MG63 (cell line): ENCODE results near the gene CCDC107. TPM values are rescaled to one million over a fixed set of nuclear protein-coding genes. Genes with fewer than 3 reads are reported as not detected.
"Not testable (repeated sequence)": the region's sequence is repeated elsewhere in the genome, so short reads cannot be mapped to it uniquely, and the experiment has no call there.

ENCODE experiments used
- DNase-seq: peaks from one replicate; pipeline ENCODE4 v3.0.0-alpha.2; 2020
- H3K27me3 ChIP-seq: fragments of 250-450 bp; sonication (Bioruptor Pico); 2 replicates; pipeline ENCODE4 v1.5.1; 2020; ENCODE audit warnings: mild to moderate bottlenecking, moderate library complexity
- H3K36me3 ChIP-seq: fragments of 250-450 bp; sonication (Bioruptor Pico); 2 replicates; pipeline ENCODE4 v1.5.1; 2020; ENCODE audit warnings: mild to moderate bottlenecking, moderate library complexity
- H3K4me3 ChIP-seq: fragments of 250-450 bp; sonication (Bioruptor Pico); 2 replicates; pipeline ENCODE4 v1.5.1; 2020; ENCODE audit warnings: mild to moderate bottlenecking, moderate library complexity
- H3K9me3 ChIP-seq: fragments of 250-450 bp; sonication (Bioruptor Pico); 2 replicates; pipeline ENCODE4 v1.5.1; 2020; ENCODE audit warnings: mild to moderate bottlenecking, moderate library complexity
- total RNA-seq: library from RNA; depleted of rRNA; stranded (reverse); fragments of >200 nt; shearing (Covaris generic); gene quantifications from 2 replicates; pipeline ENCODE4 v1.2.3, GENCODE V29; 2014; ENCODE audit warnings: low replicate concordance; rRNA removed

The CCDC107 gene, protein sequence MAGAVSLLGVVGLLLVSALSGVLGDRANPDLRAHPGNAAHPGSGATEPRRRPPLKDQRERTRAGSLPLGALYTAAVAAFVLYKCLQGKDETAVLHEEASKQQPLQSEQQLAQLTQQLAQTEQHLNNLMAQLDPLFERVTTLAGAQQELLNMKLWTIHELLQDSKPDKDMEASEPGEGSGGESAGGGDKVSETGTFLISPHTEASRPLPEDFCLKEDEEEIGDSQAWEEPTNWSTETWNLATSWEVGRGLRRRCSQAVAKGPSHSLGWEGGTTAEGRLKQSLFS
- 72.4 and 84.4 TPM in 2 replicates for total RNA-seq

GRCh38 chr9:35658137-35658967, at the start of gene CCDC107:
Gene CCDC107 (plus strand): TSS chr9:35658292. CDS start chr9:35658380, 88 bp downstream.
- Histone ChIP-seq H3K27me3 (no peaks in the 10 kb centered on the region), H3K9me3 (no peaks in the 10 kb centered on the region), H3K4me3 (peak within 1 kb of the TSS; percentile 83), H3K36me3 (peaks cover 49% of the 10 kb centered on the region)
- peak; percentile 94 for DNase-seq

DNA sequence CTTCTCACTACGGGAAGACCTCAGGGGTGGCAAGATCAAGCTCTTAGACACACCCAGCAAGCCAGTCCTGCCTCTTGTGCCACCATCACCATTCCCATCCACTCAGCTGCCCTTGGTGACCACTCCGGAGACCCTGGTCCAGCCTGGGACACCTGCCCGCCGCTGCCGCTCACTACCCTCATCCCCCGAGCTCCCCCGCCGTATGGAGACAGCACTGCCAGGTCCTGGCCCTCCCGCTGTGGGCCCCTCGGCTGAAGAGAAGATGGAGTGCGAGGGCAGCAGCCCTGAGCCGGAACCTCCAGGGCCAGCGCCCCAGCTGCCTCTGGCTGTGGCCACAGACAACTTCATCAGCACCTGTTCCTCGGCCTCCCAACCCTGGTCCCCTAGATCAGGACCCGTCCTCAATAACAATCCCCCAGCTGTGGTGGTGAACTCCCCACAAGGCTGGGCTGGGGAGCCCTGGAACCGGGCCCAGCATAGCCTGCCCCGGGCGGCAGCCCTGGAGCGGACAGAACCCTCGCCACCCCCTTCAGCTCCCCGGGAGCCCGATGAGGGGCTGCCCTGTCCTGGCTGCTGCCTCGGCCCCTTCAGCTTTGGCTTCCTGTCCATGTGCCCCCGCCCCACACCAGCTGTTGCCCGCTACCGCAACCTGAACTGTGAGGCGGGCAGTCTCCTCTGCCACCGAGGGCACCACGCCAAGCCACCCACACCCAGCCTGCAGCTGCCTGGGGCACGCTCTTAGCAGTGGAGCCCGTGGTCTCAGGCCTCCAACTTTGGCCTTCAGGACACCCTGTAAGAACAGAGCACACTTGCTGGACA, 48.9 kb upstream of the CCDC107 start:
- no peak for DNase-seq
- H3K36me3 ChIP-seq, result peaks cover 51% of the 10 kb centered on the region
- no peak overlapping the region for H3K4me3 ChIP-seq
- no peaks in the 10 kb centered on the region for H3K27me3 ChIP-seq
- no peaks in the 10 kb centered on the region for H3K9me3 ChIP-seq

DNA sequence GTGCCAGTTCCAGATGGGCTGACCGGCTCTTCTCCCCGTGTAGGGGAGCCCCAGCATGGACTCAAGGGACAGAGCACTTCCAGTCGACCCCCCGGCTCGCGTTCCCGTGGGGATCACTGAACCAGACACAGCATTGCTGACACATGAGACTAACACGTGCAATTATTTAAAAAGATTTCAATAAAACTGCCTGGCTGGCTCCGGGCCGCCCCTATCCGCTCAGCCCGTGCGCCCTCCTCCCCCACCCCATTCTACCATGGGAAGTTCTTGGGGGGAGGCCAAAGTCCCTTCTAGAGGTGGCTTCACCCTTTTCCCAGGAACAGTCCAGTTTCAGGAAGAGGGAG, 48.3 kb upstream of the CCDC107 start:
- Histone ChIP-seq H3K4me3 (no peak overlapping the region), H3K27me3 (no peaks in the 10 kb centered on the region), H3K9me3 (no peaks in the 10 kb centered on the region), H3K36me3 (peaks cover 51% of the 10 kb centered on the region)
- no peak for DNase-seq

GRCh38 chr9:35611230-35611797, 46.8 kb upstream of the CCDC107 start:
- DNase-seq, result peak; percentile 62
- Histone ChIP-seq H3K36me3 (peaks cover 45% of the 10 kb centered on the region), H3K4me3 (no peak overlapping the region), H3K9me3 (no peaks in the 10 kb centered on the region), H3K27me3 (no peaks in the 10 kb centered on the region)

GRCh38 chr9:35612066-35612465, 46.0 kb upstream of the CCDC107 start:
- H3K27me3 ChIP-seq, DNase-seq, H3K9me3 ChIP-seq, H3K4me3 ChIP-seq: not testable (repeated sequence)
- H3K36me3 ChIP-seq, result peaks cover 37% of the 10 kb centered on the region

DNA sequence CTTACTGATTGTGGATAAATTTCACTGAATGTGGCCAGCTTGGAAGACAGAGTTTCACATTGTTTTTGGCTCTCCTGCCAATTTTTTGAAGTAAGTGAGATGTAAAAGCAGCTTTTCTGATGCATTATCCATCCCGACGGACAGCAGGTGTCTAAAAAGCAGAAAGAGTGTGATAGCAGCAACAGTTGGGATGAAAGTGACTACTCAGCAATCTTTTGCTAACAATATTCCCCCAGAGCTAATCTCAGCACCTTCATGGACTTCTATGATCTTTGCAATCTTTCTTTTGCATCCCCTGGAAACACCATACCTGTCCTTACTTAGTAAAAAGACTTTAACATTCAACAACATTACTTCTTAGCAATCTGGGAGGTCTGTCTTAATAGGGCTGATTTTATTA, 45.2 kb upstream of the CCDC107 start:
- no peak for DNase-seq
- no peaks in the 10 kb centered on the region for H3K27me3 ChIP-seq
- H3K4me3 ChIP-seq, result no peak overlapping the region
- H3K9me3 ChIP-seq, result no peaks in the 10 kb centered on the region
- peaks cover 29% of the 10 kb centered on the region for H3K36me3 ChIP-seq

DNA sequence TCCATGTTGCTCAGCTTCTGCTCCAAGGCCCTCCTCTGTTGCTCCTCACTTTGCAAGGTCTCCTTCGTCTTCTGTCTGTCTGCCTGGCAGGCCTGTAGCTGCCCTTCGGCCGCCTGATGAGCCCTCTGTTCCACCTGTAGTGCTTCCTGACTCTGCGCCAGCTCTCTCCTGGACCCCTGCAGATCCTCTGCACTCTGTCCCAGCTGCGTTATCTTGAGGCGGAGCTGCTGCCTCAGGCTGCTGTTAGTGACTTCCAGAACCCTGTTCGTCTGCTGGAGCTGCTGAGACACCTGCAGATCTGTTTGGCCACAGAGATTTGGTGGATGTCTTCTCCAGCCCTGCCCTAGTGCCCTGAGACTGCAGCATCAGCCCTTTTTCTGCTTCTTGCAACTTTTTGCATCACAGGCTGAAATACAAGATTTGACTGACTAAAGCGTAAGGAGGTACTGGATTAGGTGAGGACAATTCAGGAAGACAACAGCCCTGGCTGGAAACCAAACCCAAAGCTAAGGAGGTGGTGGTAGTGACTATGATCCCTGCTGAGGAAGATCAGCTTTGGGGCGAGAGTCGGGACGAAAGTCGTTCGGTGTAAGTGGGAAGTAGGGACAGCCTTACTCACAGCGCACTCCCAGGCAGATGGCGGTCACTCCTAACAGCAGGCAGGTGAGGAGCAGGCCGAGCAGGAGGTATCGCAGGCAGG, 42.0 kb upstream of the CCDC107 start:
- H3K9me3 ChIP-seq, result no peaks in the 10 kb centered on the region
- no peak overlapping the region for H3K4me3 ChIP-seq
- H3K27me3 ChIP-seq, result no peaks in the 10 kb centered on the region
- H3K36me3 ChIP-seq, result peaks cover 4% of the 10 kb centered on the region; the same call in 1 of the 2 replicates
- DNase-seq, result no peak

DNA sequence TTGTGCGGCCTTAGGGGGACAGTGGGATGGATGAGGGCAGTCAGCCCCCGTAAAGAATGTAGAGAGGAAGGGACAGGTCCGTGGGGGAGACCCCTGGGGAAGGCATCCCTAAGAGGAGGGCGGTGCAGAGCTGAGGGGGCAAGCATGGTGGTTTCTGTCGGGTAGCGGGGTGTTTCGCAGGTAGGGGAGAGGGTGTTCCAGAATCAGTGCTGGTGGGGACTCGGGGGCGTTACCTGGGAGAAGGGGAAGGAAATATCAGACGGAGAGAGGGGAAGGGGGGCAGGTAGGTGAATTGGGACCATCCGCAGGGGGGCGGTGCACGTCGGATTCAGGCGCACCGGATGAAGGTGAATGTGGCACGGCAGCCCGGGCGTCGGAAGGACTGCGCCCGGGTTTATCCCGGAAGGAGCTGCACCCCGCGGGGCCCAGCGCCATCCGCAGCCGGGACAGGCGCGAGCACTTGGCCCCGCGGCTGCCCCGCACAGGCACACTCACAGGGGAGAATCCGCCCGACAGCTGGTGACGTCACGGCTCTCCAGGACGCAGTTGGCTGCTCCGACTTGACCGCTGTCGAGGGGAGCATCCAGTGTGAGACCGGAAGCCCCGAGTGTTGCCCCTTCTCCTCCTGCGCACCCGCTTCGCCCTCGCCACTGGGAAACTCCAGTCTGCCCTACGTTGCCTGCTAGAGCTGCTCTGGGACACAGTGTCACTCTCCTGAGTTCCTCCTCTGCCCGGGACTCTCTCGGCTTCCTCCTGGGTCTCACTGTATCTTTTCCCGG, 41.2 kb upstream of the CCDC107 start:
- DNase-seq, result peak; percentile 35
- Histone ChIP-seq H3K4me3 (no peak overlapping the region), H3K27me3 (no peaks in the 10 kb centered on the region), H3K36me3 (0 out of 2 replicates have a peak, but pooled peaks cover 1% of the 10 kb centered on the region), H3K9me3 (no peaks in the 10 kb centered on the region)

- no peak overlapping the region for H3K4me3 ChIP-seq
- no peaks in the 10 kb centered on the region for H3K27me3 ChIP-seq
- H3K9me3 ChIP-seq, result no peaks in the 10 kb centered on the region
- no peak for DNase-seq
- no peaks in the 10 kb centered on the region for H3K36me3 ChIP-seq
Measured at GRCh38 chr9:35617548-35617947, 40.5 kb upstream of the CCDC107 start.

DNA sequence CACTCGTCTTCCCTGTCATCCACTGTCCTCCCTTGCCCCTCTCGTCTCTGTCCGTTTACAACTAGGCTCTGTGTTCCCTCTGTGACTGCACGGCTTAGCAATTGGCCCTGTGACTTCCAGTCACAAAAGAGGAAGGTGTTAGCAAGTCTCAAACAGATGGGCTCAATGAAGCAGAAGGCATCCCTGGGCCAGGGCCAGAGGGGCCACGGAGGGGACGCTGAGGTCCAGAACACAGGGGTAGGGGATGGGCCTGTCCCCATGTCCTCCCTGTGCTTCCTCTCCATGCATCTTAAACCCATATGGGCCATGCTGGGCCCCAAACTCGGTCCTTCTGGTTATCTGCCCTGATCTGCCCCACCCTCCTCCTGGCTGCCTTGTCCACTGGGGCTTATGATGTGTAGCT, 39.8 kb upstream of the CCDC107 start, which contains the start of gene CD72:
CD72 (minus strand) TSS at position 89 of the 403 bp plus-strand sequence. CDS start 110 bp downstream, outside the sequence.
- Histone ChIP-seq H3K27me3 (no peaks in the 10 kb centered on the region), H3K36me3 (no peaks in the 10 kb centered on the region), H3K9me3 (no peaks in the 10 kb centered on the region), H3K4me3 (no peak within 1 kb of the TSS)
- no peak for DNase-seq

DNA sequence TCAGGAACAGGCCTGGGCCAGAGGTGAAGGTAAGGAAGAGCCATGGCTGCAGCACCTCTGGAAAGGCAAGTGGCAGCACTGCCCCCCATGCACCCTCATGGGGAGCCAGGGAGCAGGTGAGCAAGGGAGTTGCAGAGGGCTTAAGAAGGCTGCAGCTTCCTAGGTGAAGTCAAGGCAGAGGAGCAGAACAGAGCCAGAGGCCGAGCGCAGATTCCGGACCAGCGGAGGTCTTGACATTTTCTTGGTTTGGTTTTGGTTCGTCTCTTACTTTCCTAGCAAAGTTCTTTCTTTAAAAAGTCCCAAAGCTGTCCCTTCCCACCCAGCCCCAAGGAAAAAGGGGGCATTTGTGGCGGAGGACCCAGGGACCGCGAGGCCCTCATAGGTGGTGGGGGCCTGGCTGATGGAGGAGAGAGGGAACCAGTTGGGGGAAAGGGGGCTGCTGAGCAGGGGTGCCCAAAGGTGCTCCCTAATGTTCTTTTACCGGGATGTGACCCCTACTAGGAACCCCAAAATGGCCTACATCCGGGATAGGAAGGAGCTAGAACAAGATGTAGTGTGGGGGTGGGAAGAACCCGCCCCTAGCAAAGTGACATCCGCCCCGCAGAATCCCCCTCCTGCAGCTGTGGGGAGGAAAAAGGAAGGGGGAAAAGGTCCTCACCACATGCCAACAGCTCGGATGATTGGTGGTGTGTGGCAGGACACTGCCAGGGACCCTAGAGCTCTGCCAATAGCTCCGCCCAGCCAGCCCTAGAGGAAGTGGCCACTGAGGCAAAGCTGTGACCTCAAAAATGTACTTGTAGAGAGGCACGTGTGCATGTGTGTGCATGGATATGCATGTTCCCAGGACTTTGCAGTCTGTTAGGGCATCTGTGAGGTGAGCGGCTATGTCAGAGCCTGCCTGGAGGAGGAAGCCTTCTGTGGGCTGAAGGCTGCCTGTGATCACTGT, 39.0 kb upstream of the CCDC107 start:
- Histone ChIP-seq H3K9me3 (no peaks in the 10 kb centered on the region), H3K27me3 (no peaks in the 10 kb centered on the region), H3K36me3 (no peaks in the 10 kb centered on the region), H3K4me3 (no peak overlapping the region)
- no peak for DNase-seq

- no peaks in the 10 kb centered on the region for H3K9me3 ChIP-seq
- H3K27me3 ChIP-seq, result no peaks in the 10 kb centered on the region
- H3K36me3 ChIP-seq, result no peaks in the 10 kb centered on the region
- H3K4me3 ChIP-seq, result no peak overlapping the region
- DNase-seq, result no peak
Measured at GRCh38 chr9:35619800-35620158, 38.3 kb upstream of the CCDC107 start.

DNA sequence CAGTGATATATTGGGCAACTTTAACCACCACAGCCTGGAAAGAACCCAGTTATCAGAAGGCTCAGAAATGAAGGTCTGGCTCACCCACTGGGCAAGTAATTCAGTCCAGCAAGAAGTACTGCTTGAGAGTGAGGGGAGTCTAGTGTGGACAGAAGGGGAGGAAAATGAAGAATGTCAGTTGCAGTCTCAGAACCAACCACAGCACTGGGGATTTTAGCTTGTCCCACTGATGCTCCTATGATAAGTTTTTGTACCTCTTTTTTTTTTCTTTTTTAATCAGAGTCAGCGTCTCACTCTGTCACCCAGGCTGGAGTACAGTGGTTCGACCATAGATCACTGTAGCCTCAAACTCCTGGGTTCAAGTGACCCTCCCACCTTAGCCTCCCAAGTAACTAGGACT, 30.5 kb upstream of the CCDC107 start:
- no peaks in the 10 kb centered on the region for H3K9me3 ChIP-seq
- H3K27me3 ChIP-seq, result no peaks in the 10 kb centered on the region
- H3K36me3 ChIP-seq, result no peaks in the 10 kb centered on the region
- H3K4me3 ChIP-seq, result no peak overlapping the region
- no peak for DNase-seq

DNA sequence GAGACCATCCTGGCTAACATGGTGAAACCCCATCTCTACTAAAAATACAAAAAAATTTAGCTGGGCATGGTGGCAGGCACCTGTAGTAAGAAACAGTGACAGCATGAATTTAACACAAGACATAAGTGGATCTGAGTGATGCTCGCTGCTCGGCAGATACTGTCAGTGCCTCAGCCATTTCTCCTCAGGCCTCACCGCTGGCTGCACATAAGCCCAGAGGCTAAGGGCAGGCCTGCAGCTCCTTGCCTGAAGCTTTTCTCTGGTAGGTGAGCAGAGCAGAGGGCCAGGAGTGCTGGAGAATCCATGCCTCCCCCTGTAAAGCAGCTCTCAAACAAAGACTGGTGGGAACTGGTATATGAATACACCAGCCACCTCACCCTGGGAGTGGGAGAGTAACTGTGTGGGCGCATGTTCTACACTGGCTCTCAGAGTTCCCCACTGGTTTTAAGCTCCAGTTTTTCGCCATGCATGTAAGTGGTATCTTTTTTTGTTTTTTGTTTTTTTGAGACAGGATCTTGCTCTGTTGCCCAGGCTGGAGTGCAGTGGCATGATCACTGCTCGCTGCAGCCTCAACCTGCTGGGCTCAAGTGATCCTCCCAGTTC, 29.6 kb upstream of the CCDC107 start:
- no peak overlapping the region for H3K4me3 ChIP-seq
- DNase-seq, result no peak
- H3K9me3 ChIP-seq, result no peaks in the 10 kb centered on the region
- H3K36me3 ChIP-seq, result no peaks in the 10 kb centered on the region
- no peaks in the 10 kb centered on the region for H3K27me3 ChIP-seq
